Muscle of arm (tissue), 12 donors: ENCODE results near the gene ARL15. TPM values are rescaled to one million over a fixed set of nuclear protein-coding genes. Genes with fewer than 3 reads are reported as not detected.
A peak's percentile ranks its signal among the peaks of the same experiment; 100 is the strongest.

Experiments used
- DNase-seq: peaks from one replicate; pipeline ENCODE4 v3.0.0-alpha.2; 2013
- polyA plus RNA-seq, 12 donors: library from polyadenylated mRNA; unstranded; fragments of 120-200 nt; gene quantifications; one replicate each; pipeline ENCODE4 v1.2.1, GENCODE V29; 2013; ENCODE audit not compliant: insufficient read length in 12 of 12

The ARL15 gene
- polyA plus RNA-seq, 12 donors, result 22.9 to 139 (median 30.5) TPM

DNA sequence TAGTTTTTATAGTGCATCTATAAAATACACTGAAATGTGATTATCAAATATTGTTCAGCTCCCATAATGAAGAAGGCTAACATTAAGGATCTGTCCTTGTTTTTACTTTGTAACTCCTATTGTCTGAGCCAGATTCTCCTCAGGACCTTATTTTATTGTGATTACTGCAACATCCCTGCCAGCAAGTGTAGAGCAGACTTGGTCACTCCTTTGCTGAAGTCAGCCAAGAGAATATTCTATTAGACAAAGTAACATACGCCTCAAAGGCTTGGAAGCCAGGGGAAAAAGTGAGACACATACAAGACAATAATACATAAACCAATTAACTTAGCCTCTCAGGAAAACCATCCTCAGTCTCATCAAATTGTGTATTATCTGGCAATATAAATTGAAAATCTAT is 269.6 kb downstream of the ARL15 start:
- DNase-seq, result peak; percentile 77

DNA sequence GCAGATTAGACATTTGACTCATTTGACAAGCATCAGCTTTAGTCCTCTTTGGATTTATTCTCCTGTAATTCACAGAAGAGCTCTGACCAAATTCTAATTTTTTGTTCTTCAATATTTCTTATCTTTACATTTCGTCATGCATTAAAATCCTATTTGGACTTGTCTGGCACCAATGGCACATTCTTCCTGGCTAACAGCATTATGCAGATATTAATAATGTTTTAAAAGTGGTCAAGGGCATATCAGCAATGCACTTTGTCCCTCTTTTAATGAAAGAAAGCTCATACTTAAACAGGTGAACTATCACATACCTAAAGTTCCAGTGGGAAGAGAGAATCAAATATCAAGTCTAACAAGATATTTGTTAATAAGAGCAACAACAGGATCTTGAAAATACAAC is 270.4 kb downstream of the ARL15 start:
- no peak for DNase-seq

DNA sequence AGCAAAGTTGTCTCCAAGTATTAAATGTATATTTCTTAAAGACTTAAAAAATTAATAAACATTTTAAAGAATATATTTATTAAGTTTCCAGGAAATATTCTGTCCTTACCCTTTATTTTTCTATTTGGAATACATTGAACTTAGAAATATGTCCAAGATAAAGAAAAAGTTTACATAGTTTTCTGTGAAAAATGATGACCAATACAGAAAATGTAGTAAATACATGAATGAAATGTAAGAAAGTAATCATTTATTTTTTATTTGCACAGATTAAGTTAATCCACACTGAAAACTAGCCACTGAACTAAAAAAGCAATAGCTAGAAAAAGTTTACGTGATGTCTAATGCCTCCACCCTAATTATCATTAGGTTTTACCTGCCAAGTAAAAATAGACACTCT is 273.2 kb downstream of the ARL15 start:
- no peak for DNase-seq

DNA sequence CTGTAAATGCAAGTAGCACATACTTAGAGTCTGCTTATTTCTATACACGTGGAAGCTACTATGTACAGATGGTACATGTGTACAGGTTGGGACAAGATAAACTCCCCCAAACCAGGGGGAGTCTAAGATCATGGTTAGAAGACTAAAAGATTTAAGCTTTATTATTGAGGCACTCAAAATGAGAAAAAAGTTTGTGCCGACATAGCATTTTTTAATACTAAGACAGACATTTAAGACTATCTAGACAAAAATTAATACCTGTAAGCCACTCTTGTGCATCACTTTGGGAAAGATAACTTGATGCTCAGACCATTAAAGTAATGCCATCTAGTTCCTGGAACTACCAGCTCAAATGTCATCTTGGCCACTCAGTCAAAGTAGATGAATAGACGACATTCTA is 279.4 kb downstream of the ARL15 start:
- no peak for DNase-seq

DNA sequence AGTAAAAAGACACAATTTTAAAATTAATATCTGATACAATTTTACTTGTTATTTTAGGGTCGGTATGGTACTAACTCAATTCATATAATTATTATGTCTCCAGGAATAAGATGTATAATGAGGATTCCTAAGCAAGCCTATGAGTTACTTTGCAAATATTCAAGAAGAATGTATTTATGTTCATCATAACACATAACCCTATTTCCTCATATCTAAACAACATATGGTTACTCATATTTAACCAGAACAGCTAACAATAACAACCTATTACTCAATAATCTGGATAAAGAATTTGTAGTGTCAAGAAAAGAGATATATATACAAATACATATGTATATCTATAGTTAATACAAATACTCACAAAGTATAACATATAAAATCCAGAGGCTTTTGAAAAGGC is 285.9 kb downstream of the ARL15 start:
- no peak for DNase-seq

DNA sequence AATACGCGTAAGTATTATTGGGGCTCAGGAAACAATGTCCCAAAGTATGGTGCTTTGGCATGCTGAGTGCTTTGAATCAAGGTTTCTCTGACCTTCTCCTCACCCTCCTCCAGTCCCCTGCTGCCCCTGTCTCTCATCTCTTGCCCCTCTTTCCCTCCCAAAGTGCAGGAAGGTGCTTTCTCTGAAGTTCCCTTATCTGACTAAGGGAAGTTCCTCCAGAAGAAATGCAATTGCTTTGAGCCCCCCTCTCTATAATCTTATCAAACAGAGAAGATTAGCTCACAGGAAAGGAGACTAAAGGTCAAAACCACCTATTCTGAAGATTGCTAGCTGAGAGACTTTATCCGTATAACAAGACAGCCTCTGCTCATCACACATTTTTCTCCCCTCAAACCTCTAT is 288.1 kb downstream of the ARL15 start:
- no peak for DNase-seq

DNA sequence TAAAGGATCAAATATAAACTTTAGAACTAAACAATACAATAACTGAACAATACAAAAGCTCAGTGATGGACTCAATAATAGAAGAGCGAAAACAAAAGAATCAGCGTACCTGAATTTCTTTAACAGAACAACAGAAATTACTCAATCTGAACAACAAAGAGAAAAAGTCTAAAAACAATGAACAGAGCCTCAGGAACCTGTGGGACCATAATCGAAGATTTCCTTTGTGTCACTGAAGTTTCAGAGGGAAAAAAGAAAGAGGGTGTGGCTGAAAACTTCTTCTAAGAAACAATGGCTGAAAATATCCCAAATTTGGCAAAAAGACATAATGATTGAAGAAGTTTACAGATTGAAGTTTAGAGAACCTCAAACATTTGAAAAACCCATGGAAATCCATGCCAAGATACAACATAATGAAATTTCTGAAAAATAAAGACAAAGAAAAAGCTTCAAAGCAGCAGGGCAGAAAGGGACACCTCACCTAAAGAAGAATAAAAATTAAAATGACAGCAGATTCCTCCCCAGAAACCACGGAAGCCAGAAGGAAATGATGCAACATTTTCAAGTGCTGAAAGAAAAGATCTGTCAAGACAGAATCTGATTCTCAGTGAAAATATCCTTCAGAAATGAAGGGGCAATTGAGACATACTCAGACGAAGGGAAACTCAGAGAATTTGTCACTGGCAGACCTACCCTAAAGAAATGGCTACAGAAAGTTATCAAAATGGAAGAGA is 288.8 kb downstream of the ARL15 start:
- DNase-seq, result no peak

GRCh38 chr5:54018438-54018837 is 291.9 kb downstream of the ARL15 start:
- no peak for DNase-seq

- no peak for DNase-seq
Observed at GRCh38 chr5:54017580-54017979, 292.8 kb downstream of the ARL15 start.

DNA sequence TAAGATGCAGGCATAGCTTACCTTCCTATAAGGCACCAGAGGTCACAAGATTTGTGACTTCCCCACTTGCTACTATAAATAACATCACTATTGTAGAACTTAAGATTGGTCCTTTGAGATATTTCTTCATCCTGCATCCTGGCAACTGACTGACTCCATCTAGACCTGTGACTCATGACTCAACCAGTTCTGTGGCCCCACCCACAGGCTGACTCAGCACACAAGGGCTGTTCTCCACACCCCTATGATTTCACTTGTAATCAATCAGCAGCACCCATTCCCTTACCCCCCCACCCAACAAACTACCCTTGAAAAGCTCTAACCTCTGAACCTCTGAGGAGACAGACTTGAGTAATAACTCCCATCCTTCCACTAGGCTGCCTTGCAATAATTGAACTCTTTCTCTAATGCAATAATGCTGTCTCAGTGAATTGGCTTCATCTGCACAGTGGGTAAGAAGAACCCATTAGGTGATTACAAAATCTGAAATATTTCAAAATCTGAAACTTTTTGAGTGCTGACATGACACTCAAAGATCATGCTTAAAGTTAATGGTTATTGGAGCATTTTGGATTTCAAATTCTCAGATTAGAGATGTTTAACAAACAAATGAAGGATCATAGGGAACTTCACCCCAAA is 296.7 kb downstream of the ARL15 start:
- DNase-seq, result no peak

DNA sequence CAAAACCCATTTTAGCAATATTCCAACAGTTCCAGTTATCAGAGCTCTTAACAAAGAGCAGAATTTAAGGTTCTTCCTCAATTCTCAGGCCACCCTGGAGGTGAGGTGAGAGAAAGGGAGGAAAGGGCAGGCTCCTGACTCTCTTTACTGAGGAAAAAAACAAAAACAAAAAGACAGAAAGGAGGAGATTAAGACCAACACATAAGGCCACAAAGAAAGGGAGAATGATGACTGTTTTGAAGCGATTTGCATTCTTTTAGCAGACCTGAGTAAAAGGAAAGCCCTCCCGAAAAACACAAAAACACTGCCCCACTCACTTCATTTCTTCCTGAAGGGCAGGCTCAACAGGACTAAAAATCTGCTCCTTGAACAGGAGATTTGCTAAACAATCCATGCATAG is 300.5 kb downstream of the ARL15 start:
- DNase-seq, result no peak

- no peak for DNase-seq
Observed at GRCh38 chr5:54009357-54009756, 301.0 kb downstream of the ARL15 start.

- DNase-seq, result no peak
Observed at GRCh38 chr5:54007827-54008777, 302.3 kb downstream of the ARL15 start.

- no peak for DNase-seq
Observed at GRCh38 chr5:54004697-54005096, 305.7 kb downstream of the ARL15 start.

DNA sequence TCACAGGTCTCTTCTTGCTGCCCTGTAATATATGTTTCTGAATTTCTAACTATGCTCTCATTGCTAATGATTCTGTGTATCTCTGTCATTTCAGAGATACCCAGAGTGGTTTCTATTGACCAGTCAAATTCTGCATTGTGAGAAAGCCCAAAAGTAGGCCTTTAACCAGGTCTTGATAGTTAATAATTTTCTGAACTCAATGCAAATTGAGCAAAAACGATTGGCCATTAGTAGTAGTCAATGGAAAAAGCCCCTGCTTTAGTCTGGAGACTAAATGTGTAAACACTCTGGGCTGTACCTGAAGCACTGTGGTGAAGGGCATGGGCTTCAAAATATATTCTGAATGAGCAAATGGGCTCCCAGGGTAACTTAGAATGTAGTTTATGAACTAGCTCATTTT is 307.6 kb downstream of the ARL15 start:
- DNase-seq, result no peak

DNA sequence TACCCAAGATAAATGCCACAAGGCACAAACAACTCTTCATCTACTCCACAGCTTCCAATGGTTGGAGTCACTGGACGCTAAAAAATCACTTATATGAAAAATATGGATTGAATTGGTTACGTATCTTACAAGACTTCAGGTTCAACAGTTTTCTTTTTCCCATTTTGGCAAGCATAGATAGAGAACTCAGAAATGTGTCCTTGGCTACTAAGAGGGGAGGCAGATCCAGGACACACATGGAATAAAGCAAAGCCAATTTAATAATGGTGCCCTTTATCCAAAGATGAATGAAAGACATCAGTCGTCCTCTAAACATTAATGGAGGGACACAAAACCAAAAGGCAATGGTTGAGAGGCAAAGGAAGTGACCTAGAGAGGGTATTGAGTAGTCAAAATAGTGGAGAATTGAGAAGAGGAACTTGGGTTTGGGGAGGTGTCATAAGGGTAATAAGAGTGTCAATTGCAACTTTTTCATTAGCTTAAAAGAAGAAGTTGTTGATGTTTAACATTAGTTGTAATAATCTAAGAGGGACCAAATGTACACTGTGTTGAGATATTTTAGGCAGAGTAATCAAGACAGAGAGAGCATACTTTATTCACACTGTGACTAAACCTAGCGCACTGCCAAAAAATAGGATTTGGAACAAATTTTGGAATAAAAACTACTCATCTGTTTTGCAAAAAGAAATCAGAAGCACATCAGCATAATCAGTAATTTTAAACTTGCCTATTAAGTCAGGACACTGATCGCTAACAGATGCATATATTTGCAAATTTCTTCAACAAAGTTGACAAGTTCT is 308.2 kb downstream of the ARL15 start:
- DNase-seq, result peak; percentile 76

DNA sequence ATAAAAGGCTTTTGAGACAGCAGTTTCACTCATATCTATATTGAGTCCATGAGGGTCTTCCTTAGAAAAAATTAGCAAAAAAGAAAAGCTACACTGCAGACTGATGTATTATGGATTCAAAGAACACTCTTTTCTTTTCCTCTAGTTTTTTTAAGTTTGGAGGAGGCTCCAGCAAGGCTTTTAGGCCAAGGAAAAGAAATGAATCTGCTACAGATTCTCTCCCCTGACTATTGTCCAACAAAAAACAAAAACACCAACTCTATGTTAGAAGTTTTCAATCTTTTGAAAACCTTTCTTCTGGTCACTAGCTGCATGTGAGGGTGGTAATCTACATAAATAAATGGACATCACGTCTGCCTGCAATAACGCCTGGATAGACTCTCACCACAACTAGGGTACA is 310.4 kb downstream of the ARL15 start:
- DNase-seq, result no peak

- DNase-seq, result no peak
Observed at GRCh38 chr5:53997736-53998627, 312.4 kb downstream of the ARL15 start.

- DNase-seq, result no peak
Observed at GRCh38 chr5:53996008-53996407, 314.4 kb downstream of the ARL15 start.

- no peak for DNase-seq
Observed at GRCh38 chr5:53994148-53994547, 316.2 kb downstream of the ARL15 start.

- no peak for DNase-seq
Observed at GRCh38 chr5:53991942-53992341, 318.4 kb downstream of the ARL15 start.
